Keratinocyte (primary cell): Measurements from ENCODE around the gene PLS3. TPM values are rescaled to one million over a fixed set of nuclear protein-coding genes. Genes with fewer than 3 reads are reported as not detected.

Experiments
- DNase-seq: peaks from one replicate; pipeline ENCODE4 v3.0.0-alpha.2; 2011; ENCODE audit warnings: low read depth, missing footprints, low spot score
- FAIRE-seq: peaks from 2 replicates; lab custom pipeline; 2011; peaks lifted over from hg19 to GRCh38; lab: Jason Lieb, UNC
- H2AFZ ChIP-seq: 2 replicates; pipeline ENCODE4 v1.6.0; 2012; ENCODE audit warnings: low read length, control low read depth, inconsistent platforms; ENCODE audit not compliant: control insufficient read depth
- H3K27ac ChIP-seq: 2 replicates; pipeline ENCODE4 v1.5.1; 2011; ENCODE audit warnings: low read length; ENCODE audit not compliant: control insufficient read depth, insufficient read depth
- H3K27me3 ChIP-seq: 3 replicates; pipeline ENCODE4 v1.6.0; 2011; ENCODE audit warnings: low read length; ENCODE audit not compliant: control insufficient read depth, insufficient read depth; ENCODE audit errors: extremely low read depth
- H3K36me3 ChIP-seq, 2 experiments: 2 replicates in 1 of 2; 3 replicates in 1 of 2; pipeline ENCODE4 v1.5.1; 2011; ENCODE audit warnings: low read length in 2 of 2, mild to moderate bottlenecking in 1 of 2; ENCODE audit not compliant: control insufficient read depth in 2 of 2, insufficient read depth in 2 of 2; ENCODE audit errors: extremely low read depth in 1 of 2
- H3K4me1 ChIP-seq: 3 replicates; pipeline ENCODE4 v1.5.1; 2011; ENCODE audit warnings: low read length; ENCODE audit not compliant: control insufficient read depth, insufficient read depth; ENCODE audit errors: extremely low read depth
- H3K4me2 ChIP-seq: 3 replicates; pipeline ENCODE4 v1.6.0; 2011; ENCODE audit warnings: low read depth, low read length; ENCODE audit not compliant: control insufficient read depth, insufficient read depth; ENCODE audit errors: extremely low read depth
- H3K4me3 ChIP-seq, 3 experiments: fragments of 200-600 bp in 1 of 3; sonication (generic) in 1 of 3; 2 replicates in 2 of 3; 3 replicates in 1 of 3; pipeline ENCODE4 v1.5.1; 2011 to 2016; ENCODE audit warnings: low read length in 3 of 3, mild to moderate bottlenecking in 3 of 3, control low read depth in 2 of 3, inconsistent platforms in 1 of 3, low read depth in 1 of 3, mixed read lengths in 1 of 3, mixed run types in 1 of 3, moderate library complexity in 1 of 3; ENCODE audit not compliant: control insufficient read depth in 2 of 3, insufficient read depth in 2 of 3; ENCODE audit errors: extremely low read depth in 1 of 3
- H3K79me2 ChIP-seq: 2 replicates; pipeline ENCODE4 v1.6.0; 2012; ENCODE audit warnings: low read length; ENCODE audit not compliant: control insufficient read depth, insufficient read depth
- H3K9ac ChIP-seq: 3 replicates; pipeline ENCODE4 v1.6.0; 2011; ENCODE audit warnings: low read length; ENCODE audit not compliant: control insufficient read depth, insufficient read depth; ENCODE audit errors: extremely low read depth
- H3K9me1 ChIP-seq: 3 replicates; pipeline ENCODE4 v1.6.0; 2011; ENCODE audit warnings: low read length; ENCODE audit not compliant: control insufficient read depth, insufficient read depth; ENCODE audit errors: extremely low read depth
- H3K9me3 ChIP-seq: 2 replicates; pipeline ENCODE4 v1.5.1; 2012; ENCODE audit warnings: low read depth, low read length; ENCODE audit not compliant: control insufficient read depth
- H4K20me1 ChIP-seq: 3 replicates; pipeline ENCODE4 v1.6.0; 2011; ENCODE audit warnings: low read length; ENCODE audit not compliant: control insufficient read depth, insufficient read depth; ENCODE audit errors: extremely low read depth
- CTCF ChIP-seq, 3 experiments: IDR thresholded peaks in 1 of 3; conservative IDR thresholded peaks in 1 of 3; optimal IDR thresholded peaks in 1 of 3; 2 replicates in 2 of 3; 3 replicates in 1 of 3; pipeline versions ENCODE3 to v1.5.1; 2011; ENCODE audit warnings: low read length in 3 of 3, mild to moderate bottlenecking in 3 of 3, moderate library complexity in 2 of 3, control low read depth in 1 of 3, inconsistent platforms in 1 of 3; ENCODE audit not compliant: insufficient read depth in 2 of 3; ENCODE audit errors: extremely low read depth in 1 of 3
- EZH2 ChIP-seq: IDR thresholded peaks from one replicate; pipeline ENCODE4 v1.6.1; 2012; ENCODE audit warnings: inconsistent platforms, mild to moderate bottlenecking, low read length, moderate library complexity
- dilution Hi-C: fragments of 300-500 bp; cut with MboI; formaldehyde crosslinking; loops from one replicate; pipeline ENCODE4 v1.7.0; 2020; ENCODE audit warnings: low sequenced_read_pairs; ENCODE audit not compliant: extremely low pct_ligation_motif_present
- polyA plus RNA-seq, 5 experiments: library from polyadenylated mRNA; depleted of rRNA in 3 of 5; stranded (reverse) in 3 of 5; stranded (forward) in 1 of 5; unstranded in 1 of 5; fragments of >200 nt; gene quantifications; 1 replicate in 1 of 5; 2 replicates in 3 of 5; 3 replicates in 1 of 5; pipeline versions ENCODE4 v1.2.1 to v1.2.3, GENCODE V29; 2011 to 2012; ENCODE audit warnings: missing spikeins in 2 of 5, low read depth in 1 of 5, low replicate concordance in 1 of 5

The PLS3 gene
- polyA plus RNA-seq, 1 donor (not counting 4 experiments of a cell fraction or from before 2014, with no cell fraction given): 457 TPM

DNA sequence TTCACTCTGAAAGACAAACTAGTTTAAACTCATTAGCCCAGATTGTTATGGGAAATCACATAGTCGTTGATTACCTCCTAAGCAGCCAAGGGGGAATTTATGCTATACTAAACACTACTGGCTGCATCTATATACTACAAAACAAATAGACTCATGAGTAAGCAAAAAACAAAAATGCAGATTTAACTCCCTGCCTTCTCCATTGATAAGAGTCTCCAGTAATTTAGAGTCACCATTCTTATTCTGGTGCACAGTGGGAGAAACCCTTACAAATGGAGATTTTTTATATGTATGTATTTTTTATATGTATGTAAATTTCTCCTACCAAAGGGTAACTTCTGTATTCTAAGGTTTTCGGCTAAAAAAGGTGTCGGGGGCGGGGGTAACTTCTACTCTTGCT, 126.6 kb downstream of the PLS3 start:
- dilution Hi-C loops: no loop called here
- Histone ChIP-seq H3K36me3 (no peaks in the 10 kb centered on the region), H3K9ac (no peak overlapping the region), H4K20me1 (no peaks in the 10 kb centered on the region), H3K27me3 (no peaks in the 10 kb centered on the region), H3K27ac (no peak overlapping the region), H3K9me3 (no peaks in the 10 kb centered on the region), H3K4me3 (no peak overlapping the region), H3K79me2 (no peaks in the 10 kb centered on the region), H3K9me1 (no peaks in the 10 kb centered on the region), H3K4me2 (no peak overlapping the region), H2AFZ (no peak overlapping the region), H3K4me1 (no peaks in the 10 kb centered on the region)
- DNase-seq (no peak), FAIRE-seq (no peak)
- no peak for TF ChIP-seq CTCF (optimal IDR thresholded peaks at IDR 0.05 in 1 of 3, IDR thresholded peaks at IDR 0.05 in 1 of 3, conservative IDR thresholded peaks at IDR 0.05 in 1 of 3; ENCODE audit: extremely low read depth in 1 of 3, insufficient read depth in 2 of 3, low read length in 3 of 3)
- TF ChIP-seq EZH2: no peak

- DNase-seq (no peak), FAIRE-seq (no peak)
- H2AFZ ChIP-seq: no peak overlapping the region
- H4K20me1 ChIP-seq: no peaks in the 10 kb centered on the region
- TF ChIP-seq EZH2: no peak
- no peak for TF ChIP-seq CTCF (optimal IDR thresholded peaks at IDR 0.05 in 1 of 3, IDR thresholded peaks at IDR 0.05 in 1 of 3, conservative IDR thresholded peaks at IDR 0.05 in 1 of 3; ENCODE audit: extremely low read depth in 1 of 3, insufficient read depth in 2 of 3, low read length in 3 of 3)
- H3K4me1 ChIP-seq: no peaks in the 10 kb centered on the region
- H3K4me3 ChIP-seq: no peak overlapping the region
- no peak overlapping the region for H3K4me2 ChIP-seq
- H3K9ac ChIP-seq: no peak overlapping the region
- no peaks in the 10 kb centered on the region for H3K79me2 ChIP-seq
- no peak overlapping the region for H3K27ac ChIP-seq
- H3K27me3 ChIP-seq: peaks cover 6% of the 10 kb centered on the region
- H3K9me3 ChIP-seq: no peaks in the 10 kb centered on the region
- dilution Hi-C loops: no loop called here
- no peaks in the 10 kb centered on the region for H3K36me3 ChIP-seq
- H3K9me1 ChIP-seq: no peaks in the 10 kb centered on the region
These were observed 129.0 kb downstream of the PLS3 start for GRCh38 chrX:115689931-115690330.
